HL-60 (cell line): ENCODE measurements around the gene NIT1.

ENCODE experiments used
- GABPA ChIP-seq: IDR thresholded peaks from 2 replicates; pipeline ENCODE4 v1.6.1; 2012; ENCODE audit warnings: low read depth
- POLR2AphosphoS5 ChIP-seq: IDR thresholded peaks from 2 replicates; pipeline ENCODE4 v1.6.1; 2012; ENCODE audit warnings: low read depth
- REST ChIP-seq: IDR thresholded peaks from 2 replicates; pipeline ENCODE4 v1.6.1; 2012; ENCODE audit warnings: low read depth; ENCODE audit not compliant: insufficient replicate concordance
- SPI1 ChIP-seq: IDR thresholded peaks from 2 replicates; pipeline ENCODE4 v1.6.1; 2012; ENCODE audit warnings: low read depth, mild to moderate bottlenecking, borderline replicate concordance
- TF ChIP-seq, protein P1 (sequence below): IDR thresholded peaks from one replicate; pipeline ENCODE4 v1.5.1; 2011; ENCODE audit warnings: low read length, control low read depth, inconsistent platforms; ENCODE audit not compliant: insufficient read depth

DNA sequence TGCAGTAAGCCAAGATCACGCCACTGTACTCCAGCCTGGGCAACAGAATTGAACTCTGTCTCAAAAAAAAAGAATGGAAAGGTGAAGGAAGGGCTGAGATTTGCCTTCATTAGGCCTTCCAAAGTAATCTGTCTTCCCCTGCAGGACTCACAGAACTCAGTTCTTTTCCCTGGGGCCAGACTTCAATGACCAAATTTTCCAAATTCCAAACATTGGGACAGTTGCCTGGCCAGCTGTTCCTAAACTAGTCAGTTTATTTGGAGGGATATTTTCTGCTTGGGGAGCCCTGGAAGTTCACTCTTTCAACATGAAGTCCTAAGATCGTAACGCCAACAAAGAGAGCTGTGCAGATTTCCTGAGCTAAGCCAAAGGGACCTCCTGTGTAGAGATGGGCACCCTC is 20.0 kb downstream of the NIT1 start:
- TF ChIP-seq, protein P1, sequence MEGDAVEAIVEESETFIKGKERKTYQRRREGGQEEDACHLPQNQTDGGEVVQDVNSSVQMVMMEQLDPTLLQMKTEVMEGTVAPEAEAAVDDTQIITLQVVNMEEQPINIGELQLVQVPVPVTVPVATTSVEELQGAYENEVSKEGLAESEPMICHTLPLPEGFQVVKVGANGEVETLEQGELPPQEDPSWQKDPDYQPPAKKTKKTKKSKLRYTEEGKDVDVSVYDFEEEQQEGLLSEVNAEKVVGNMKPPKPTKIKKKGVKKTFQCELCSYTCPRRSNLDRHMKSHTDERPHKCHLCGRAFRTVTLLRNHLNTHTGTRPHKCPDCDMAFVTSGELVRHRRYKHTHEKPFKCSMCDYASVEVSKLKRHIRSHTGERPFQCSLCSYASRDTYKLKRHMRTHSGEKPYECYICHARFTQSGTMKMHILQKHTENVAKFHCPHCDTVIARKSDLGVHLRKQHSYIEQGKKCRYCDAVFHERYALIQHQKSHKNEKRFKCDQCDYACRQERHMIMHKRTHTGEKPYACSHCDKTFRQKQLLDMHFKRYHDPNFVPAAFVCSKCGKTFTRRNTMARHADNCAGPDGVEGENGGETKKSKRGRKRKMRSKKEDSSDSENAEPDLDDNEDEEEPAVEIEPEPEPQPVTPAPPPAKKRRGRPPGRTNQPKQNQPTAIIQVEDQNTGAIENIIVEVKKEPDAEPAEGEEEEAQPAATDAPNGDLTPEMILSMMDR: no peak
- no peak for TF ChIP-seq POLR2AphosphoS5
- no peak for TF ChIP-seq REST
- no peak for TF ChIP-seq GABPA
- no peak for TF ChIP-seq SPI1
